Measurements from ENCODE around the gene C1QTNF8. TPM values are rescaled to one million over a fixed set of nuclear protein-coding genes. Genes with fewer than 3 reads are reported as not detected.

Gene C1QTNF8
- total RNA-seq, 1 donor from 2014 or later: not detected

DNA sequence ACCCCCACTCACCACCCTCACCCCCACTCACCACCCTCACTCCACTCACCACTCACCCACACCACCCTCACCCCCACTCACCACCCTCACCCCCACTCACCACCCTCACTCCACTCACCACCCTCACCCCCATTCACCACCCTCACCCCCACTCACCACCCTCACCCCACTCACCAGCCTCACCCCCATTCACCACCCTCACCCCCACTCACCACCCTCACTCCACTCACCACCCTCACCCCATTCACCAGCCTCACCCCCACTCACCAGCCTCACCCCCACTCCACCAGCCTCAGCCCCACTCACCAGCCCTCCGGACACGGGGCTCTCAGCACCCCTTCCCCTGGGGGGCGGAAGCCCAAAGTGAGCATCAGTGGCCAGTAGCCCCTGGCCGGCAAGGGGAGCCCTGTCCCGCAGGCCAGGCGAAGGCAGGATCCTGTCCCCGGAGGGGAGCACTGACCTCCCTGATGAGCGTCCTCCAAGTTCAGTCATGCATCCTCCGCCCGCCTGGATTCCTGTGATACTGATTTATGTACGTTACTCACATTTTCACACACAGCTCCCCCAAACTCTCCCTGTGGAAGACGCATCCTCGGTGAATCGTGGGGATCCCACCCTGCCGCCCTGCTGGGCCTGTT lies 18.0 kb upstream of the C1QTNF8 start:
- ATAC-seq (no peak), DNase-seq (no peak)
- intact Hi-C loops (cut with micrococcal nuclease): no loop called here

DNA sequence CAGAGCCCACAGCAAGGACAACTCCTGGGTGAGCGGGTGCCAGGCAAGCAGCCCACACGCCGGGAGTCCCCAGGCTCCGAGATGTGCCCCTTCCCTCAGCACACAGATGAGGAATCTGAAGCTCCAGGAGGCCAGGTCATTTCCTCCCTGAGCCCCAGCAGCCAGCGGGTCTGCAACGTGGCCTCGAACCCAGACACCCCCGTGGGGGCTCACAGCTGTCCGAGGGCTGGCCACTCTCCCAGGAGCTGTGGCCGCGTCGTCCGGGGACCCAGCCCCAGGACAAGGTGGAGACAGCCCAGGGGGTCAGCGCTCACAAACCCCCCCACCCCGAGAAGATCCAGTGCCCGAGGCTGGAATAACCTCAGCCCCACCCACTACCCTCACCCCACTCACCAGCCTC lies 17.4 kb upstream of the C1QTNF8 start:
- intact Hi-C loops (cut with micrococcal nuclease): no loop called here
- no peak for DNase-seq
- no peak for ATAC-seq

DNA sequence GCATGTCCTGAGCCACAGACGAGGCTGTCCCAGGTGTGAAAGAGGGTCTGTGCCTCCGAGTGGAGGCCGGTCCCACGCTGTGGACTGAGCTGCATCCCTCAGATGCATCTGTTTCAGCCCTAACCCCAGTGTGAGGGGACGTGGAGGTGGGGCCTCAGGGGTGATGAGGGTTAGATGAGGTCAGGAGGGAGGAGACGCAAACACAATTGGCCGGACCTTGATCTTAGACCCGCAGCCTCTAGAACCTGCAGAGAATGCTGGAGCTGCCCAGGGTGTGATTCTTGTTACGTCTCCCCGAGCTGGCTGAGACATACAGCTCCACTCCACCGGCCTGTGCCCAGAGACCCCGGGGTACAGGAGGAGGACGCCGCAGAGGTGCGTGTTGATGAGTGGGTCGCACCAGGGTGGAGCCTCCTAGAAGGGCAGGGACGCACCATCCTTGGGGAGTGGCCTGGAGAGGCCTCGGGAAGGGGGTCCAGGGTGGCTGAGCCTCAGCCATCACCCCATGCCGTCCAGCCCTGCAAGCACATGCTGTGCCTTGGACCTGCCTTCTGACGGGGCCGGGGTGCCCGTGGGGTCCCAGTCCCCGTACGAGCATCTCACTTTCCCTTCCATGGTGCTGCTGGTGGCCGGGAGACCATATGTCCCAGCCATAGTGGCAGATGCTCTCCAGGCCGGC lies 16.6 kb upstream of the C1QTNF8 start:
- ATAC-seq: no peak
- intact Hi-C loops (cut with micrococcal nuclease): no loop called here

DNA sequence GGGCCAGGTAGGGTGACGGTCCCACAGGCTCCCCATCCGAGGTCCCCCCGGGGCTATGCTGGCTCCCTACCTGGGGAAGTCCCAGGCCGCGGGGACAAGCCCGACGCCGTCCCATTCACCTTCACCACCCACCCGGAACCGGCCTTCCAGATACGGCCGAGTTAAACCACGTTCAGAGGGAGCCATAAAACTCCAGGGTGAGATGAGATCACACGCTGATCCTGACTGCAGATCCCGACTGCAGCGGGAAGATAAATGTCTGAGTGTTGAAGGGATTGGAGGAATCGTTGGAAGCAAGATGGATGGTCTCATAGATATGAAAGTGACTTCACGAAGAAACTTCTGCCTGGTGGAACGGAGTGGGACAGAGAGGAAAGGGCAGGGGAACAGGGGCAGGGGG lies 13.6 kb upstream of the C1QTNF8 start:
- no peak for ATAC-seq
- no peak for DNase-seq
- intact Hi-C loops (cut with micrococcal nuclease): no loop called here

More for the DNA sequence above, 16.6 kb upstream of the C1QTNF8 start:
- DNase-seq: no peak

DNA sequence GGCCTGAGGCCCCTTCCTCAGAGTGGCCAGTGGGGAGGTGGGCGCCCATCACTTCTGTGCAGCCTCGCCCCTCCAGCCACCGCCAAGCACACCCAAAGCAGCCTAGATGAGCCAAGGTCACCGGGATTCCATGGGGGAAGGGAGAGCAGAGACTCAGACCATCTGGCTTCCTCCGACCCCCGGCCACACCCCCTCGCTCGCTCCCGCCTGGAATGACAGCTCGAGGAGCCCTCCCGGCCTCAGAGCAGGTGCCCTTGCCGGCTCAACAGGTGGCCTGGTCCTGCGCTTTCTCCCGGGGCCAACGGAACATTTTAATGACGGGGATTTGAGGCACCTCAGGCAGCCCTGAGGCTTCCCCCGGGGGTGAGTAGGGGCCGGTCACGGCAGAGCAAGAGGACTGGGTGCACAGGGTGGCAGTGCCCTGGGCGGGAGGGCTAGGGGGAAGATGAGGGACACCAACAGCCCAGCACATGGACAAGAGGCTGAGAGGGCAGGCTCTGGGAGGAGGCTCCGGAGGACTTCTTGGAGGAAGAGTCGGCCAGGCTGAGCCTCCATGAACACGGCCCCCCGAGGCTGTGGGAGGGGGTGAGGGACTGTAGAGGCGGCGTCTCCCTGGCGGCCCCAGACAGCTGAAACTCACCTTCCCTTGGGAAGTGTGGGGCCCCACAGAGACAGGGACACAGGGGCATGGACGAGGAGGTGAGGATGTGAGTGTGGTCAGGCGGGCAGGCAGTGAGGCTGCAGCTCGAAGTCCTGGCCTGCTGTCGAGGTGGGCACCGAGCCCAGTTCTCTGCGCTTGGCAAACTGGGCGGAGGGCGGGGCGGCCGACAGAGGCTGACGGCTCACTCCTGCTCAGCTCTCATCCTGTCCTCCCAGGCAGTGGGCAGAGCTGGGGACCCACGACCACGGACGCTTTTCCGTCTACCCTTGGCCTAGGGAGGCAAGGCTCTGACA lies 12.5 kb upstream of the C1QTNF8 start:
- peak; percentile 69 for DNase-seq
- intact Hi-C loops (cut with micrococcal nuclease): no loop called here
- ATAC-seq: peak; percentile 52

DNA sequence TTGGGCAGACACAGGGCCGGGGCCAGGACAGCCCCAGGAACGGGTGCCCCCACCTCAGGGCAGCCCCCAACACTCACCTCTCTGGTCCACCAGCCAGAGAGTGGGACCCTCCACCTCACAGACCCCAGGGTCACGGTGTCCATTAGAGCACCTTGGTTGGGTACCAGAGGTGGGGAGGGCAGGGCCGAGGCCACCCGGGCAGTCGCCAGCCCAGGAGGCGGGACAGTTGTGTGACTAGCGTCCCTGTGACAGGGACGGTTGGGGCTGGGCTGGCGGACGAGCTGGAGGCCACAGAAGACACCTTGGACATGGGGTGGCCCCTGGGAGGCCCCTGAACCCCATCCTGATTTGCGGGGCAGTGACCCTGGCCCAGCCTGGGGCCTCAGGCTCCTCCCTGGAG lies 11.7 kb upstream of the C1QTNF8 start:
- no peak for ATAC-seq
- intact Hi-C loops (cut with micrococcal nuclease): no loop called here
- no peak for DNase-seq

DNA sequence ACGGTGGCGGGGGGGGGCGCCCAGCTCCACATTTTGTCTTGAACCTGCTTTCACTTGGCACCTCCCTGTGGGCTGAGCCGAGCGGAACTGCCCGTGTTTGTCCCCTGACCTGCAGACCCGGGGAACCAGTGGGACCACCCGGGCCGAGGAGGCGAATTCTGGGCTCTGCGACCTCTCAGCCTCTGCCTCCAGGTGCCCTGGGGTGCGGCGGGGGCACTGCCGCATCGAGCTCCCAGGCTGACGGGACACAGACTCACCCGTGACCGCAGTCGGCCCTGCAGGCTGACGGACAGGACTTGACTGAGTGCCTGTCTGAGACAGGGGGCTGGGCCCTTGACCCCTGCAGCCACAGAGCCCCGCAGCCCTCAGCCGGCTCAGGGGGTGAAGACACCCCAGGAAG lies 11.1 kb upstream of the C1QTNF8 start:
- DNase-seq (no peak), ATAC-seq (no peak)
- intact Hi-C loops (cut with micrococcal nuclease): no loop called here

DNA sequence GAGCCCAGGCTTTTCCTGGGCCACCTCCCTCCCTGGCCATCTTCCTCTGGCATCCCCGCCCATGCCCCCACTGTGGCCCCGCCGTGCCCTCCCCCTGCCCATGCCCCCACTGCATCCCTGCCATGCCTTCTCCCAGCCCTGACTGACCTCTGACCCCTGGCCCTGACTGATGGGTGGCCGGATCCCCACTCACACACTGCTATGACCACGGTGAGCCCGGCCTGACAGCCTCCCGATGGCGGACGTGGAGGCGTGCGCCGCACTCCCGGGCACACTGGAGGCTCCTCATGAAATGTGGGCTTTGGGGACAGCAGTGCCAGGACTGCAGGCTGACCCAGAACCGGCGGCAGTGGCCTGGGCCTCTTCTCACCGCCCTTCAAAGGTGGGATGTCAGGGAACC lies 10.6 kb upstream of the C1QTNF8 start:
- intact Hi-C loops (cut with micrococcal nuclease): no loop called here
- ATAC-seq: no peak
- no peak for DNase-seq

DNA sequence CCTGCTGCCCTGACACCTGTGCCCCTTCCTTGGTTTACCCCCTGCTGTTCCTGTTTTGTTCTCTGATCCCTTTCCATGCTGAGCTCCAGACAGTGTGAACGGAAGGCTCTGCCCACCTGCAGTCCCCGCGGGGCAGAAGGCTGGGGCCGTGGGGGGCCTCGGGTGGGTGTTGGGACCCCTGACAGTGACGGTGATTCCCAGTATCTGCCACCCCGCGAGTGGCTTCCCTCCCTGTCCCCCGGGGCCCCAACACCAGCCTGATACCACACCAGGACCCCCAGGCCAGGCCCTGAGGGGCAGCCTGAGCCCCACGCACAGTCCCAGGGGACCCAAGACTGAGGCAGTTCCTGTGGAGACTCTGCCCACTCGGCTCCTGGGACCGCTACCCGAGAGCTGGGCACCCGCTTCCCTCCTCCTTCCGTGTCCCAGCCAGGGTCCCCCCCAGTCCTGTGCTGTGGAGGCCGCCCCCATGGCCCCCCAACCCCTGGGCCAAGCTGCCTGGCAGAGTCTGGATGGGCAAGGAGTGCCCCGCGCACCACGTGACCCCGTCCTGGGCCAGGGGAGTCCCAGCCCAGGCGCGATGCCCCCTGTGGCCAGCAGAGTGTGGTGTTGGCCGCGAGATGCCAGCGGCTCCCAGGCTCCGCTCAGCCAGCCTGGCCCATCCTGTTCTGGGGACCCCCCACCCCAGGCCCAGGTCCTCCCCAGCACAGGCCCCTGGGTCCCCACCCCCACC lies 10.0 kb upstream of the C1QTNF8 start:
- intact Hi-C loops (cut with micrococcal nuclease): no loop called here
- ATAC-seq (peak; percentile 79), DNase-seq (peak; percentile 81)

DNA sequence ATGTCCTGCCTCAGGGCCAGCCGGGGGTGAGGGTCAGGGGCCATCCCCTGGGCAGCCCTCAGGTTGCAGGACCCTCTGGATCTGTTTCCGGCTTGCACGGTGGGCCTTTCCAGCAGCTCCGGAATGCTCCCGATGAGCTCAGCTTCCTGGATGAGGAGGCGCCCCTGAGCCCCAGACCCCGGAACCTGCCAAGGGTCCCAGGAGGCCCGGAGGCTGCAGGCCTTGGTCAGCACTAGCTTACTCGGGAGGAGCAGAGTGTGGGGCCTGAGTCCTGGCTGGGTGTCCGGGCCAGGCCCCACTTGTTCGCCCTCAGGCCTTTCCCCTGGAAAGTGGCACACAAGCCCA lies 7.6 kb upstream of the C1QTNF8 start:
- ATAC-seq (no peak), DNase-seq (no peak)
- intact Hi-C loops (cut with micrococcal nuclease): no loop called here

DNA sequence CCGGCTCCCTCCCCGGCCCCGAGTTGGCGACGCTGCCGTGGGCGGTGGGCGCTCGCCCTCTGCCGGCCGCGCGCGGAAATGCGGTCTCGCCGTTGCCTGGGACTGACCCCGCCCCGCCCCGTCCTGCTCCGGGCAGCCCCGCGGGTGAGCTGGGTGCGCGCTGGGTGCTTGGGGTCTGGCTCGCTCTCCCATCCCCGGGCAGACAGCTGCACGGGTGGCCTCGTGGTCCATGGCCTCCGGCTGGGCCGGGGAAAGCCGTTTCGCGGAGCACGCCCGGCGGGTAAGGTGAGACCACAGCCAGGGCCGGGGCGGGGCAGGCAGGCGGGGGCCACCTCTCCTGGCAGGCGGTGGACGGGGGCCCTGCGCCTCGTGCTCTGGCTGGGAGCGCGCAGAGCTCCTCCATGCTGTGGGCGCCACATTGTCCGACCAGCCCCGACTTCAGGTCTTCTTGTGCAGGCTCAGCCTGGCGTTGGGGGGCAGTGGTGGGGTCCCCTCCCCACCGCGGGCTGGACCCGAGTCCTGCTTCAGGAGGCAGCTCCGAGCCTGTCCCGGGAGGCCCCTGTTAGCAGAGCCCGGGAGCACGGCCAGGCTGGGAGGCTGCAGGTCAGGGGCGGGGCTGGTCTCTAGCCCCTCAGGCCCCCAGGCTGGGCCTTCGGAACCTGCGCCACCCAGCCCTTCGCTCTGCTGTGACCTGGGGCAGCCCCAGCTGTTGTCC lies 7.0 kb upstream of the C1QTNF8 start:
- DNase-seq (peak; percentile 84), ATAC-seq (peak; percentile 37)
- intact Hi-C loops (cut with micrococcal nuclease): no loop called here

DNA sequence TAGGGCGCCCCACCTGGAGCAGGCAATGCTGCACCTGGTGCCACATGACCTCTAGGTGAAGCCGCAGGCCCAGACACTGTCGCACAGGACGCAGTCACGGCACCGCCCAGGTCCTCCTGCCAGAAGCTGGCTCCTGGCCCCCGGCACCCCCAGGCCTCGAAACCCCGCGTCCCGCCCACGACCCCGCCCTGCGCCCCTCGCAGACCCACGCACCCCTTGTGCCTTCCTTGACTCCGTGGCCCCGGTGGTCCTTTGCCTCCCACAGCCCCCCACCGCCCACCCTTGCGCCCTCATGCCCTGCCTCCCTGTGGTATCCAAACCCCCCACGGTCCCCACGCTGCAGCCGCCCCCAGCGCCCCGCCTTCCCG lies 6.3 kb upstream of the C1QTNF8 start:
- no peak for ATAC-seq
- DNase-seq: no peak
- intact Hi-C loops (cut with micrococcal nuclease): no loop called here

DNA sequence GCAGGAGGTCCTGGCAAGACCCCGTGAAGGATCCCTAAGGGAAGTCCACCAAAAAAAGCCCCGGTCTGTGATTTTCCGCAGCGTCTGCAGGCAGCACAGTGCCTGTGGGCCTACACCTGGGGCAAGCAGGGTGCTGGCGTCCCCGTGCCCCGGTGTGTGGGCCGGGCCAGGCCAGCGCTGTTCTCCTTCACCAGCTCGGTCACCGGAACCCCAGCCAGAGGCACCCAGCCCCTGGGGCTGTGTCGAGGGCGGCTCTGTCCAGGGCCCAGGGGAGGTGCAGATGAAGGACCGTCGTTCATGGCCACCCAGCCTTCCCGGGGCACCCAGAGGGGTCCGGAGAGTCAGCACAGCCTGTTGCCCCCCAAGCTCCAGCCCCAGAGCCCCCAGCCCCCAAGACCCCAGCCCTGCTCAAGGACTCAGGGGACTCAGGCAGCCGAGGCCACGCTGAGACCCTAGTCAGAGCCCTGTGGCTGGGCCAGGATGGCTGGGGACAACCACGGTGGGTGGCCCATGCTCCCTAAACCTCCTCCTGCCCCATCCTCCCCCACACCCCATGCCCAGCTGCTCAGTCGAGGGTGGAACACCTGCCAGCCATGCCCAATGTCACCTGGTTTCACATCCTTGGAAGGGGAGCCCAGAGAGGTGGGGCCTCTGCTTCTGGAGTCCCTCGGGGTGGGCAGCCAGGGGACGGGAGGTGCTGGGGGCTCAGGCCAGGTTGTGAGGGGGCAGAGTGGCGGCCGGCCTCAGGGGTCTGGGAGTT lies 5.7 kb upstream of the C1QTNF8 start:
- intact Hi-C loops (cut with micrococcal nuclease): no loop called here
- DNase-seq (no peak), ATAC-seq (no peak)

DNA sequence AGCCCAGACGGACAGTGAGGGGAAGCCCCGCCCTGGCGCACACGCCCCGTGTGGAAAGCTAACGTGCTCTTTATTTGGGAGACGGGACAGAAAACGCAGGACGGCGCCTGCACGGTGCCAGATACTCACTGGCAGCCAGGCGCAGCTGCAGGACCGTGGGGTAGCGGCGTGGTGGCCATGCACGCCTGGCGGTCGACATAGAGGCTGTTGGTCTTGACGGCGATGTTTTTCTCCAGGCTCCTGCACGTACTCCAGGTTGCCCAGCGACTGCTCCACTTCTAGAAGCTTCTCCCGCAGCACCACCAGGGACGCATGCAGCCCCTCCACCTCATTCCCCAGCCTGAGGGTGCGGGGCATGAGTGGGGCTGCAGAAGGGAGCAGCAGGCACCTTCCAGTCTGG lies 5.1 kb upstream of the C1QTNF8 start:
- intact Hi-C loops (cut with micrococcal nuclease): no loop called here
- DNase-seq: no peak
- no peak for ATAC-seq

DNA sequence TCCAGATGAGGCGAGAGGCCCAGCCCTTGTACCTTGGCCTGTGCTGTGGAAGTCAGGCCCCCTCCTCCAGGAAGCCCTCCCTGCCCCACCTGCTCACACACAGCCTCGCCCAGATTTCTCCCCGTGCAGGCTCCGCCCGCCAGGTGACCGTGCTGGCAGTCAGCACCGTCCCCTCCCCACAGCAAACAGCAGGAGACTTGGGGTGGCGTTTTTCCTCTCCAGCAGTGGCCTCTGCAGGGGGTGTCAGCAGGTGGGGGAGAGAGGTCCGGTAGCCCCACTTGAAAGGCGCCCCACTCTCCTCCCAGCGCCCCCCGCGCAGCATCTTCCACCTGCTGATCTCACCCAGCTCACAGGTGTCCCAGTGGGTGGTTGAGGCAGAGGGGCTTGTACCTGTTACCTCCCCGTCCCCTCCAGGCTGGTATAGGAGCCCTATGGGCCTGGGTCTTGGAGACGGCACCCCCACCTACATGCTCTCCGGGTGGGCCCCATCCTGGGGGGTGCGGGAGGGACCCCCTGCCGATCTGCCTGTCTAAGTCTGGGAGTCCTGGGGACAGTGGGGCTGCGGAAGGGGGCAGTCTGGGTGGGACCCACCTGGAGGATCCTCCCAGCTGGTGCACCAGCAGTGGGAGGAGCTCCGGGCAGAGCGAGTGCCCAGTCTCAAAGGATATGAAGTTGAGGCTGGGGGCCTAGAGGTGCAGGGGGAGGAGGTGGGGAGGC lies 4.2 kb upstream of the C1QTNF8 start:
- ATAC-seq (no peak), DNase-seq (no peak)
- intact Hi-C loops (cut with micrococcal nuclease): no loop called here

DNA sequence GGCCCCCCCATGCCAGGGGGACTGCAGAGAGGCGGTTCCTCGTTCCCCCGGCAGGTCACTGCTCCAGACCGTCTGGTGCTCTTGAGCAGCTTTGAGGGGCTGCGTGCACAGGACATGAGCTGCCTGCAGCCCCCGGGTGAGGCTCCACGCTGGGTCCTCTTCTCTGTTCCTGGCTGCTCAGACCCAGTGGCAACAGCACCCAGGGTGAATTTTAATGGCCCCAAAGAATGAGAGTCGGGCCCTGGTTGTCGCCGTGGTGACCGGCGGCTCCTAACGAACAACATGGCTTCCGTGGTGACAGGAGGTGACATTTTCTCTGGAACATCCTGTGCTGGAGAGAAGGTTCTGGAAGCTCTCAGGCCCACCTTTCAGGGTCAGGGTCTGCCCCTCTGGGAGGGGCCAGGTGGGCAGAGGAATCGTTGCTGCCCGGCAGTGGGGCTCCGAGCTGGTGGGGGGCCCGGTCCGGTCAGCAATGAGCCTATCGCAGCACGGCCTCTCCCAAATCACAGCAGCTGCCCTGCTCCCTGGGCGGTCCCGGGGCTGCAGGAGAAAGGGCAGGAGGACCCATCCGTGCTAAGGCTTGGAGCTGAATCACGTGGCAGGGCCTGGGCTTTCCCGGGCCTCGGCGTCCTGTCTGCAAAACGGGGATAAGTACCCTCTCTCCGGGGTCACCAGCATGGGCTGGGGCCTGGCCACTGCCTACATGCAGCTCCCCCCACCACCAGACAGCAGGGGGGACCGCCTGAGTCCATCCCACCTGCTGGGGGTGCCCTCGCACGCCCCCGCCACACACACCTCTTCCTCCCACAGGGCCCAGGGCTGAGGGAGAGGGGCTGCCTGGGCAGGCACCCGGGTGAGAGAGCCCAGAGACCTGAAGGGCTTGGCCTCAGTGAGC lies 3.4 kb upstream of the C1QTNF8 start:
- DNase-seq: no peak
- intact Hi-C loops (cut with micrococcal nuclease): no loop called here
- ATAC-seq: no peak

Data from left ventricle myocardium superior (tissue), 1 donor.